ENCODE results near the gene UNC45B.

DNA sequence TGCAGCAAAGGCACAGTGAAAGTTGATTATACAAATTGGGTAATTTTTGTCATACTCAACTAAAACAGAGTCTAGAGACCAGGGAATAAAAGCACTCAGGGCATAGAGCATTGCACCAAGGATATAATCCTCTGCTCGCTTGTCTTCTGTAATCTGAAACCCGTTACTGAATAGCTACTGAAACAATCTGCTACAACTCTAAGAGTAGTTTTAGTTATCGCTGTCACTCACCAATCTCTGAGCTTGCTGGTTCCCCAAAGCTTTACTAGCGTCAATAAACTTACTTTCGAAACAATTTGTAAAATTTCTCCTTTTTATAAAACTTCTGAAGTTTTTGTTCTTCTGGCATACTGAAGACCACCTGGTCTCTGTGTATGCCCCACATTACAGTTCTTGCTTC lies 69.5 kb downstream of the UNC45B start:
- TF ChIP-seq CTCF (IDR thresholded peaks at IDR 0.05) (no peak), POLR2A (IDR thresholded peaks at IDR 0.05) (no peak)

Data from Peyer's patch (tissue), 4 donors.